ENCODE data around the gene EHBP1.

EHBP1 gene

DNA sequence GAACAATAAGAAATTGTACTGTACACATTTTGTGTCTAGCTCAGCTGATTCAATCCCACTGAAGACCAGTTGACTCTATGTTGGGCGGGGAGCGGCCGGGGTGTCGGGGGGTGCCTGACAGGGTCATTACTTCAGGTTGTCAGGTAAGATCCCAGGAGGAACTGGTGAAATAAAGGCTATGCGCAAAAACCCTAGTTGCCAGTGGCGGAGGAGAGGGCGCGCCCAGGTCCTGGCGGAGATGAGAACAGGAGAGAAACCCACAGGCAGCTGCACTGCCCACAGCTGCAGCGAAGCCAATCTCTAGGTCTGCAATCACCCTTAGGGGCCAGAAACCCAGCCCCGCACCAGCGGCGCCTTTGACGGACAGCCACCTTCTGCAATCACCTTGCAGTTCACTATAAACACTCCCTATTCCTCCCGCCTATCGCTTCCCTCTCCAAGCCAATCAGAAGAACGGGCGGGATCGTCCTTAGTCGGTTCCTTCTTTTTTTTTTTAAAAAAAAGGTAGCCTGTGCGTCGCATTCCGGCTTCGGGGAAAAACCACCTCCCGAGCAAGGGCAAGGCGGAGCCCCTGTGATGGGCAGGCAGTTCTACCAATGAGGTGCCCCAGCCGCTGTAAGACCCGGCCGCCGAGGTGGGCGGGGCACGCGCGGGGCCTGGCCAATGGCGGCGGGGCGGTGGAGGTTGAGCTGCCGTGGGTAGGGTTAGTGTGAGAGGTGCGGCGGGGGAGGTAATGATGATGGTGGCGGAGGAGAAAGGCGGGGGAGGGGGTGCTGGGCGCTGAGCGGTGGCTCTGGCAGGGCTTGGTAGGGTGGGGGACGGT is at the start of gene EHBP1:
Gene EHBP1, plus strand, starts transcription at position 707 of the 823 bp plus-strand sequence. CDS start 1,479 bp downstream, outside the sequence.
- peak; percentile 99 for DNase-seq (ENCODE audit: low spot score)

DNA sequence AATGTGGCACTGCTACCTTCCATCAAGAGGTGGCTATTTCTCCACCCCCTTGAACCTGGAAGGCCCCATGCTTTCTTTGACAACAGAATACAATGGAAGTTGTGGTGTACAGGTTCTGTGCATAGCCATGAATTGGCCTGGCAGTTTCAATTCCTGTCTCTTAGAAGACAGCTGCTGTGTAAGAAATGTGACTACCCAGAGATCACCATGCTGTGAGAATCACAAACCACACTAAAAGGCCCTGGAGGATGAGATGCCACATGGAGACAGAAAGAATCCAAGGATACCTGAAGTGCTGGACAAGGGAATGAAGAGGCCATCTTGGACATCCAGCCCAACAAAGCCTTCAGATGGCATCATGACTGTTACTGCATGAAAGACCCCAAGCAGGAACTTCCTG is 47.7 kb upstream of the EHBP1 start:
- no peak for DNase-seq (ENCODE audit: low spot score)

DNA sequence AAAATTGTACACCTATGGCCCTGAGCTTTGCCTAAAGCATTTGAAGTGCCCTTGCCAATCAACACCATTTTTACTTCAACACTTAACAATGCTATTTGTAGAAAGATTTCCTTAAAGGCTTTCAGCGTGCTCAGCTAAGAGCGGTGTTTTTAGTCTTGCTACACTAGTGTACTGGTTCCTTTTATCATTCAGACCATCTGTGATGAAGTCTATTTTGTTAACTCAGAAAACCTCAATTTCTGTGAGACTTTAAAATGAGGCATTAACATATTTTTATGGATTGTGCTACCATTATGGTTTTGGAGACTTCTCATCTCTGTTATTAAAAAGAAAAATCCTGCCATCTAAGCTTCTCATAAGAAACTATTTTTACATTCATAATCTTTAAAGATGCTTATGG is 46.6 kb upstream of the EHBP1 start:
- DNase-seq (ENCODE audit: low spot score) = no peak

DNA sequence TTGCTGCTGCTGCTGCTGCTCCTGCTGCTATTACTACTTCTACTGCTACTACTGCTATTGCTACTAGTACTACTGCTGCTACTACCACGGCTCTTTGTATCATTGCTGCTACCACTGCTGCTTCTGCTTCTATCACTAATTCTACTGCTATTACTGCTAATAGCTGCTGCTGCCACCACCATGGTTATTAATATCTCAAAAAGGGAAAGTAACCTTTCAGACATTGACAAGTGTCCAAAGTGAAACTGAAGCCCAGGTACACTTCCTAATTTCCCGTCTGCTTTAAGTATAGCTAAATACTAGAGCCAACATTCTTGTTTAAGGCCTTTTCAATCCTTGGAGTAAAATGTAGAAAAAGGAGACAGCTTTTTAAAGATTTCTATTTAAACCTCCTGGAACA is 45.4 kb upstream of the EHBP1 start:
- no peak for DNase-seq (ENCODE audit: low spot score)

DNA sequence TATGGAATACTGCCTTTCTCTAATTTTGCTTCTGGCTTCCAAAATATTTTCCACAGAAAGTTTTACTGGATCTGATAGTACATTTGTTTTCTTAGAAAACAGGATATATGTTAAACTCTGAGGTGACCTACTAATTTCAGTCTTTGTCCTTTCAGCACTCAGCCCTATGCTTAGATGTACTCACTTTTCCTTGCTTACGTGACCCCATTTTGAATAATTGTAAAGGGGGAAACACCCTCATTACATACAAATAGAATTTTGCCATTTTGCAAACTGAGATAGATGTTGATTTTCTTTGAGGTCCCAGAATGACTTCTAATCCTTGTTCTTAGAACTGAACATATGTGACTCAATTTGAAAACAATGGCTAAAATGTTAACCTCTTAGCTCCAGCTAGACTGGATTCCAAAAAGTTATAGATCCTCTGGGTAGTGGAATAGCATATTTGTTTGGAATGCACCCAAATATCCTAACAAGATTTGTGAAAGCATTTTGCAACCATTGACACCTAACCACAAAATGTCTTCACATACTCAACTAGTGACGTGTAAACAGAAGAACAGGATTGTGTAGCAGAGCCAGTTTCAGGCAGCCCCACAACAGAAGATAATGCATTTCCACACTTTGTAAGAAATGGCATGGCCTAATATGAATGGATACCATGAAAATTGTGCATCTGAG is 44.8 kb upstream of the EHBP1 start:
- DNase-seq (ENCODE audit: low spot score) = no peak

DNA sequence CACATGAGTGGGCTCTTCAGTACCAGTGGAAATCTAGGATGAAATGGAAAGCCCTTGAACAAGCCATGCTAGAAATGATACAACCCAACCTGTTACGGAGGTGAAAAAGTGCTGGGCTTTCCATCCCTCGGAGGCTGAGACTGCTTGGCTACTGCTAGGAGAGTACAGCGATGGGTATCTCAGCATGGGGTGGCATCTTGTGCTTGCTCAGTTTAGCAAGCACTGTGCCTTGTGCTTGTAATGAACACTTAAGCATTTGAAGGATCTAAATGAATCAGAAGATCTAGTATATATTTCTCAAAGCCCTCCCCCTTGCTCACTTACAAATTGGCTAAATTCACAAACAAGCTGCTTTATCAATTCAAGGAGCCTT is 44.3 kb upstream of the EHBP1 start:
- no peak for DNase-seq (ENCODE audit: low spot score)

DNA sequence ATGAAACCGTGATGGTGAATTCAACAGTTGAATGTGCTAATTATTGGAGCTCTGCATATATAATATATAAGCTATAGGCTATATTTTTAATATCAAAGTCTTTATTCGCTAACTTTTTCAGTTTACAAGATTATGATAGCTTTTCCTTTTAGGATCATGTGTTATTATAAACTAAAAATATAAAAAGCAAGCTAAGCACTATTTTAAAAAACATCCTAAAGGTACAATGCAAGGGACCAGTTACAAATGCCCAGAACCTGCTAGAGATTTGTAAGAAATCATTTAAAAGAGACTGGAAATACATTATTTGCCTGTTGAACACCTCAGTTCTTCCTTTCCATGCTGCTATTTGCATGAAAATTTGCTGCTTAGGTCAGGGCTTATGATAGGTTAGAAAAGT is 43.4 kb upstream of the EHBP1 start:
- DNase-seq (ENCODE audit: low spot score) = no peak

DNA sequence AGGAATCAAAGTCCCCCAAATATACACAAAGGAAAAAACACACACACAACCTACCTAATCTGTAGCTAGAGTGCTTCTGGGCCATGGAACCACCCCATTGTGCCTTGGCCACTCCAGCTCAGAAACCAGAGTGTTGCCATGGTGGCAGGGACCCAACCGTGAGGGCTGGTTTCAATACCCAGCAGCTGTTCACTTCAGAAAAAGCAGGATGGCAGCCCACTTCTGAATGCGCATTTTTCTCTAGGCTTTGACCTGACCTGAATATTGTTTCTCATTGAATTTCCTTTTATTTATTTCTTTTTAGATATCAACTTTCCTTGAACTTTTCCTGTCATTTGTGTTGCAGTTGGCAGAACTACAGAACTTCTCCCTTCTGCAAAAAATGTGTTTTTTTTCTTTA is 43.0 kb upstream of the EHBP1 start:
- DNase-seq (ENCODE audit: low spot score) = no peak

DNA sequence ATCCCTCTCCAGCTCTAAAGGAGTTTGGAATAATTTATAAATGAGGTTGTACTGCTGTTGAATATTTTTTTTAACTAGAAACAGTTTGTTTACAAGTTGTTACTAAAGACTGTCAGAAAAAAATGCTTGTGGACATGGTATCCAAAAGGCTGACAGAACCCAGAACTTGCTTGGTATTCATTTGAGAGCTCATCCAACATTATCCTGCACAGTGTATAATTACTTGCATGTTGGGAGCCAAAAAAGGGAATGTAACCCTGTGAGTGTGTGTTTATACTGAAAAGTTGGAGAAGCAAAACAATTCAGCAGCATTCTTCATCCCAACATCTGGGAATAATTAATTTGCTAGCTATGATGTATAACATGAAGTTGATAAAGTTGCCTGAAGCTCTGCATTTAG is 42.1 kb upstream of the EHBP1 start:
- DNase-seq (ENCODE audit: low spot score) = no peak

DNA sequence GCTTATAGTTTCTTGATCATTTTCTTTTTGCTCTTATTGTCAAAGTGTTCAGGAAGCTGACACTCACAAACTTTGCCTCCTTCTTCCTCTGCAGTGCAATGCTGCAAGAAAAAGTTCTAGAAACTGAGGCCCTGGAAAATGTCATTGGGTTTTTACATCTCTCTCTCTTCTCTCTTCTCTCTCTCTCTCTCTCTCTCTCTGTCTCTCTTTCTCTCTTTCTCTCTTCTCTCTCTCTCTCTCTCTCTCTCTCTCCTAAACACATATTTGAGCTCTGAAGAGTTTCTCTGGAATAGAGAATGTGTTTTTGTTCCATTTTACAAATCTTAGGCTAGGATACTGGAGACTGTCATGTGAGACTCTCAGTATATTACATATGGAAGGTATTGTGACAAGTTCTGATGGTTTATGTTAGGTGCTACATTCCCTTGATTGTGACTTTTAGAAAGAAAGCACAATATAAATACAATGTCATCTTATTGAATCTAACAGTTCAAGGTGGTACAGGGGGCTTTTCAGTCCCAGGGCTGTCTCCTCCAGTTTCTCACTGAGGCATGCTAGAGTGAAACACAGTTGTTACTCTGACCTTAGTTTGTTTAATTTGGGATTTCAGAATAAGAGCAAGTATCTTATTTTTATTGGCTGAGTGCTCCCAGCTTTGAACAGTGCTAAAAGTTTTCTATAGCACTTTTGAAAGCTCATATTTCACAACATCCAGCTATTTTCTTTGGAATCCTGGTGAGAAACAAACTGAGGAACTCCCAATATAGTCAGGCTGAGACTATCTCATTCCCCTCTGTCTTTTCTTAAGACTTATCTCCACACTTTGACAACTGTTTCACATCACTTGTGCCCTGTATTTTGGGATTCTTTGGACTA is 41.4 kb upstream of the EHBP1 start:
- DNase-seq (ENCODE audit: low spot score) = no peak

DNA sequence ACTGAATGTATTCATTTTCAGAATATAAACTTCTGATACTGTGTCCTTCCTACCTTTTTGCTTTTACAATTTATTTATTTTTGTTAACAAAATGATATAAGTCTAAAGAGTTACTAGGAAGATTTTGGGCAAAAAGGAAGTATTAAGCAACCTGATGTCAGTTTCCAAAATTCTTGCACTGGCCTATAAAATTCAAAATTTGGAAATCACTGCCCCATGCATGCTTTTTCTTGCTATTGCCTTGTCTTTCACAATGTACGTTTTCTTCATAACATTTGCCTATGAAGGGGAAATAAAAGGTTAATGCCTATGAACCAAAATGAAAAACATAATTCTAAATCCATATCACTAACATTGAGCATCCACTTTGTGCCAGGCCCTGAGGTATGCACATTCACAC is 40.1 kb upstream of the EHBP1 start:
- no peak for DNase-seq (ENCODE audit: low spot score)

DNA sequence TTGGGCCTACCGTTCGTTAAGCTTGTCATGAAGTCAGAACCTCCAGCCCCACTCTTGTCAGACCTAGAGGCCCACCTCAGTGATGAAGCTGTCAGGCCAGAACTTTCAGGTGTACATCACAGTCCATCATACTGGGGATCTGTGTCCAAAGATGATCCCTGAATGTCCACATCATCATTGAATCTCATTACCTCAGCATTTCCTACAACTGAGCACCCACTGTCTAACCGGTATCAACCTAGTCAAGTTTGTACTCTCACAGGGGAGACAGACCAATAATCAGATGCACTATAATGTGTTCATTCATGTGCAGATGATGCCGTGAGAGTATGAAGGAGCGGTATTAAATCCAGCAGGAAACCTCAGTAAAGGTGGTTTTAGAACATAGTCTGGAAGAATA is 36.3 kb upstream of the EHBP1 start:
- DNase-seq (ENCODE audit: low spot score) = no peak

DNA sequence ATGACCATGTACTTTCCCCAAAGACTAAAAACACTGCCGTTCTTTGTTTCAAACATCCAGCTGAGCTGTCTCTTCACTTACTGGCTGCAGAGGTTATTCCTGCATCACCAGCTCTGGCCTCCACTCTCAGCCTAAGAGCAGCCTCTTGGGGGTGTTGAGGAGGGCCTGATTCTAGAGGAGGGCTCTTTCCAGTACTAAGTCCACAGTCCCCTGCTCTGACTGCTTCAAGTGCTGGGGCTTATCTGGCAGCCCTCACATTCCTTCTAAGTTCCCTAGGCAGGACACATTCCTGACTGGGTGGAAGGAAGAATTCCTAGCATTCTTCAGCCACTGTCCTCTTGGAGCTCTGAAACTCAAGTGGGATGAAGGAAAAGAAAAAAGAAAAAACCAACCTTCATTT is 32.9 kb upstream of the EHBP1 start:
- DNase-seq (ENCODE audit: low spot score) = no peak

DNA sequence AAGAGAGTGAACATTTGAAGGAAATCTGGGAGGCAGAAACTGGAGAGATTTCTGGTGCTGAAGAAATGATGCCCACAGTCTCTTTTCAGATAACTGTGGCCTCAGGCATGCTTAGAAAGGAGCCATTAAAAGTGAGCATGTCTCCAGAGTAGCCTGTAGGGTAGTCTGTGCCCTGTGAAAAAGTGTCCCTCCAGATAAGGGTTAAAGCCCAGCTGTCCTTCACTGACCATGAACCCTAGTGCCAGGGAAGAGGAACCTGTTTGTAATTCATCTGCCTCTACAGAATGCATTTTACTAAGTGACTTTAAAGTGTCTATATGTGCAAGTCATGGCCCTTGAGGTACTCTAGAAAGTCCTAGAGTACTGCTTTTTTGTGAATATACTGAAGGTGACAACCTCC is 30.5 kb upstream of the EHBP1 start:
- DNase-seq (ENCODE audit: low spot score) = no peak

DNA sequence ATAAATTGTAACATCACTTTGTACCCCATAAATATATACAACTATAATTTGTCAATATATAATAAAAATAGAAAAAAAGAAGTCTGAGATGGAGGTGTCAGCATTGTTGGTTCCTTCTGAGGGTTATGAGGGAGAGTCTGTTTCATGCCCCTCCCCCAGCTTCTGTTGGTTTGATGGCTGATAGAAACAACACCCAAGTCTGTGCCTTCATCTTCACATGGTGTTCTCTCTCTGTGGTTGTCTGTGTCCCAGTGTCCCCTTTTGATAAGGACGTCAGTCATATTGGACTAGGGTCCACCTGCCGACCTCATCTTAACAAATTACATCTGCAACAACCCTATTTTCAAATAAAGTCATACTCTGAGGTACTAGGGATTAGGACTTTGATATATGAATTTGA is 20.3 kb upstream of the EHBP1 start:
- DNase-seq (ENCODE audit: low spot score) = no peak

DNA sequence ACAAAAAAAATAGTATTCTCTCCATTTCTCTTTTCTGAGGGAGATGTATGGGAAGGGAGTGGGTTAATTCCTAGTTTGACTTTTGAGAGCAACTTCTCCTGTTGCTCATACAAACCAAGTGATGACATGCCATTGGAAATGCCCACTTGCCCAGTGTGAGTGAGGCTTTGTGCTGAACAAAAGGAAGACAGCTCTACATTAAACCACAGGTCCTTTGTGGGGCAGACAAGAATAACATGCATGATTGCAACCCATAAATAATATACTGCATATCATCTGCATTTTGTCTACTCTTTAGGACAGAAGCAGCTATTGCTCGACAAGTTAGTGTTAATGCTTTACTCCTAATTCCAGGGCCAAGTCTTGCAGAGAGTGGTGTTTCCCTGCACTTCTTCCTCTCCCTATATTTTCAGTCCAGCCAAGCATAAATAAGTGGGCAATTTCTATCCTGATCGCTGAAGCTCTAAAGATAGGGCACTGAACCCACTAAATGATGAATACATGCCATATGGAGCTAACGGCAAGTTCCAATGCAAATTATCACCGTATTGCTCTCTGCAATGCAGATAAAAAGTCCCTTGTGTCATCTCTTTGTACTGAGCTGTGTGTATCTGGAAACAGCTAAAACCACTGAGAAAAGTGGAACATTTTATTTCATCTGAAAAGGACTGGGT is 19.4 kb upstream of the EHBP1 start:
- DNase-seq (ENCODE audit: low spot score) = no peak

DNA sequence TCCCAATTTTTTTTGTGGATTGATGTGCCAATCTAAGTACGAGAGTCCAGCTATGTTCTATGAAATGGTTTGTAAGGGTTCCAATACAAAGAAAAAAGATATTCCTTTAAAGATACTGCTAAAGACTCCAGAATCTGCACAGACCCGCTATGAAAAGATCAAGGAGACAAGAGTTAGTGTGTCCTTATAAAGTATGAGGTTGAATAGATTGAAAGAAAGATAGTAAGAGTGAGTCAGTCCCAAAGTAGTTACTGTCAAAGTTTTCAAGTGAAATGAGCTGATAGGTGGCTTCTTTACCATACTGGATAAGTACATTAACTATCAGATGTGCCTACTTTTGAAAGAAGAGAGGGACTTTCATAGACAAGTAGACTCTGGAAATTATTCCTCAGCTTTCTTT is 17.9 kb upstream of the EHBP1 start:
- no peak for DNase-seq (ENCODE audit: low spot score)

DNA sequence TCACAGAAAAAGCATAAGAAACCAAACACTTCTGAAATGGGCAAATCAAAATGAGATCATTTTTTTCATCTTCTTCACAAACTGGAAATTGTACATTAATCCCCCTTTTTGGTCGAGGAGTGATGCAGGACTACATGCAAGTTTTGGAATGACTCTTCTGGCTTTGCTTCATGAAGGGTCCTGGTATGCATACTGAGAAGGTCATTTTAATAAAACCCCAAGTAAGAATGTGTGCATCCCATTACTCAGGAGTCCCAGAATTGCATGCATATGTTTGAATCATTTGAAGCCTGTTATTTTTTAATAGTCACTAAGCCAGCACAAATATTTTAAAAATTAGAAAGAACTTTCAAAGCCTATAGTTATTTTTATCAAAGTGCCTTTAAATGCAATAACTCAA is 16.7 kb upstream of the EHBP1 start:
- no peak for DNase-seq (ENCODE audit: low spot score)

DNA sequence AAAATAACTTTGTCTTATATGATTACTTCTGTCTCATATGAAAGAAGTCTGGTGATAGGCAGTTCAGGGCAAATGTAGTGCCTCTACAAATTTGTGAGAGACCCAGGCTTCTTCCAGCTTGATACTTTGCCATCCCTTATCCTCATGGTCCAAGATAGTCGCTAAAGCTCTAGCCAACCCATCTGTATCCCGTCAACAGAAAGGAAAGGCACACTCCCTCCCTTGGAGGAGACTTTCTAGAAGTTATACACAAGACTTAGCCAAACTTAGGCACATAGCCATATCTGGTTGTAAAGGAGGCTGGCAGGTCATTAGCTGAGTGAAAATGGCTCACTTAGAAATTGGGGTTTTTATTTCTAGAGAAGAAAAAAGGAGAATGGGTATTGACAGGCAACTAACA is 14.3 kb upstream of the EHBP1 start:
- no peak for DNase-seq (ENCODE audit: low spot score)

DNA sequence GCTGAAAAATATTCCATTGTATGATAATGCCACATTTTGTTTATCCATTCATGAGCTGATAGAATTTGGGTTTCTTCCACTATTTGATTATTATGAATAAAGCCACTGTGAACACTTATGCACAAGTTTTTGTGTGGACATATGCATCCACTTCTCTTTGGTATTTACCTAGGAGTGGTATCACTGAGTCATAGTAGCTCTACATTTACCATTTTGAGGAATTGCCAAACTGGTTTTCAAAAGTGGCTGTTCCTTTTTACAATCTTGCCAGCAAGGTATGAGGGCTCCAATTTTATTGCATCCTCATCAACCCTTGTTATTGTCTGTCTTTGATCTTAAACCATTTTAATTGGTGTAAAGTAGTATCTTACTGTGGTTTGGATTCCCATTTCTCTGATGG is 13.3 kb upstream of the EHBP1 start:
- DNase-seq (ENCODE audit: low spot score) = no peak

DNA sequence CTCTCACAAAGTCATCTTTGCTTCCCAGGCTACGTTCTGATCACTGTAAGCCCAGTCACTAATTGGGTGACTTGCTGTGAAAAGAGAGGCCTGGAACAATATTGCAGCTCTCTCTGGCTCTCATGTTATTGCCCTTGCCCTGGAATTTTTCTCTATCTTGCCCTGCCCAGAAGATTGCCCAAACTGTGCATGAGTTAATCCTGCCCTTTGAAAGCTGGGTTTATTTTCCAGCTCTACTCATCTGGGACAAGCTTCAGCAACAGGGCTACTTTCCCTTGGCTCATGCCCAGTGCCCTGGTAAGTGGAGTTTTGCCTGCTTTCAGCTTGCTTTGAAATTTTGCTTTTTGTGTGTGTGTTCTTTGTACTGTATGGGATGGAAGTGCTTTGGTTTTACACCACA is 6.9 kb upstream of the EHBP1 start:
- no peak for DNase-seq (ENCODE audit: low spot score)

DNA sequence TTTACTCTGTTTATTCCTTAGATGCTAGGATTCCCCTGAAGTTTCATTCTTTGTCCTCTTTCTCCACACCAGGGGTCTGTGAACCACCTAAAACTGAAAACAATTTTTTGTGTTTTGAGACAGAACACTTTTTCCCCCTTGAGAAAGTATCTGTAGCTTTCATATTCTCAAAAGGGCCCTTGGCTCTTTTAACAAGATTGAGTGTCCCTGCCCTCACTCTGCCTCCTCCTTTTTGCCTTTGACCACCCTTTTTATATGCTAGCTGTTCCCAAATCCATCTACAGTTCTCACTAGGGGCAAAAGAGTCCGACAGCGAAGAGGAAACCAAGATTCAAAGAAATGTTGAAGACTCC is 883 bp upstream of the EHBP1 start:
- no peak for DNase-seq (ENCODE audit: low spot score)
